Activated B cell treated with CpG ODN at 0.5 μM for 24 hours (primary cell): ENCODE measurements around the gene PIP5K1B. TPM values are rescaled to one million over a fixed set of nuclear protein-coding genes. Genes with fewer than 3 reads are reported as not detected.

Experiments
- ATAC-seq: fragments of 200-7000 bp; cut with Tn5 transposase; one replicate; pipeline ENCODE4 v1.10.0; 2021; ENCODE audit warnings: low read depth, mild to moderate bottlenecking, moderate library complexity
- CTCF ChIA-PET: fragments of 350-600 bp; sonication (Branson Sonifier 250); formaldehyde crosslinking; loops from one replicate; lab custom pipeline; 2021; ENCODE audit warnings: antibody characterized with exemption; lab: Charles Lee
- POLR2A ChIA-PET: fragments of 350-600 bp; sonication (Branson Sonifier 250); formaldehyde crosslinking; loops from one replicate; lab custom pipeline; 2021; ENCODE audit warnings: antibody characterized with exemption; lab: Charles Lee
- DNase-seq: peaks from one replicate; pipeline ENCODE4 v3.0.0; 2022
- H3K27ac Mint-ChIP-seq: one replicate; pipeline ENCODE4 v1.8.0; 2020; ENCODE audit warnings: mixed read lengths
- H3K27me3 Mint-ChIP-seq: one replicate; pipeline ENCODE4 v1.8.0; 2021; ENCODE audit warnings: mixed read lengths
- H3K36me3 Mint-ChIP-seq: one replicate; pipeline ENCODE4 v1.8.0; 2021; ENCODE audit warnings: low read depth, mixed read lengths
- H3K4me1 Mint-ChIP-seq: one replicate; pipeline ENCODE4 v1.8.0; 2021; ENCODE audit warnings: mixed read lengths
- H3K4me3 Mint-ChIP-seq: one replicate; pipeline ENCODE4 v1.8.0; 2020; ENCODE audit warnings: mild to moderate bottlenecking, mixed read lengths
- H3K9me3 Mint-ChIP-seq: one replicate; pipeline ENCODE4 v1.8.0; 2020; ENCODE audit warnings: mixed read lengths
- intact Hi-C: fragments of 100-400 bp; cut with micrococcal nuclease; formaldehyde crosslinking; loops from one replicate; pipeline ENCODE4 v1.15.1; 2024
- total RNA-seq: library from RNA; stranded (reverse); gene quantifications from 2 replicates; pipeline ENCODE4 v1.2.3, GENCODE V29; 2022
- TF ChIP-seq, protein P1 (sequence below): fragments of 200-600 bp; IDR thresholded peaks from one replicate; pipeline ENCODE4 v1.8.0; 2022; ENCODE audit warnings: antibody characterized with exemption, mild to moderate bottlenecking

PIP5K1B gene
- total RNA-seq, 1 donor from 2014 or later = 22.0 TPM

DNA sequence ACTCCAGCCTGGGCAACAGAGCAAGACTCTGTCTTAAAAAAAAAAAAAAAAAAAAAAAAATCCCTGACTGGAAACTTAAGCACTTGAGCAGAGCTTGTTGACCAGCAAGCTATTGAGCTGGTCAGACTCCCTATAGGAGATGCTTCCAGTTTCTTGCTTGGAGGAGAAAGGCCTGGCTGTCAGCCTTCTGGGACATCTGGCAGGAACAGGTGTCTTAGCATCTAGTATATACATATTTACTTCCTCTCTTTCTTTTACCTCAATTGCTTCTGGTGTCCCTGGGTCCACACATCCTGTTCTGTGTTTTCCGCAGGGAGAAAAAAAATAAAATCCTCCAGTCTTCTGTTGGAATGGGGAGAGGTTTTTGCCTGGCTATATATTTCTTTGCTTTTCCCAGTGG lies 248.7 kb downstream of the PIP5K1B start:
- no peaks in the 10 kb centered on the region for H3K9me3 Mint-ChIP-seq
- peaks cover 38% of the 10 kb centered on the region for H3K4me1 Mint-ChIP-seq
- H3K4me3 Mint-ChIP-seq = no peak overlapping the region
- H3K27ac Mint-ChIP-seq = no peak overlapping the region
- peaks cover 37% of the 10 kb centered on the region for H3K36me3 Mint-ChIP-seq
- ChIA-PET POLR2A (interaction anchor here (0.6 kb wide), 1 partner anchor 252 kb away, joined by 3 read pairs; no protein-coding TSS in a partner anchor), CTCF (no interaction called here)
- TF ChIP-seq, protein P1, sequence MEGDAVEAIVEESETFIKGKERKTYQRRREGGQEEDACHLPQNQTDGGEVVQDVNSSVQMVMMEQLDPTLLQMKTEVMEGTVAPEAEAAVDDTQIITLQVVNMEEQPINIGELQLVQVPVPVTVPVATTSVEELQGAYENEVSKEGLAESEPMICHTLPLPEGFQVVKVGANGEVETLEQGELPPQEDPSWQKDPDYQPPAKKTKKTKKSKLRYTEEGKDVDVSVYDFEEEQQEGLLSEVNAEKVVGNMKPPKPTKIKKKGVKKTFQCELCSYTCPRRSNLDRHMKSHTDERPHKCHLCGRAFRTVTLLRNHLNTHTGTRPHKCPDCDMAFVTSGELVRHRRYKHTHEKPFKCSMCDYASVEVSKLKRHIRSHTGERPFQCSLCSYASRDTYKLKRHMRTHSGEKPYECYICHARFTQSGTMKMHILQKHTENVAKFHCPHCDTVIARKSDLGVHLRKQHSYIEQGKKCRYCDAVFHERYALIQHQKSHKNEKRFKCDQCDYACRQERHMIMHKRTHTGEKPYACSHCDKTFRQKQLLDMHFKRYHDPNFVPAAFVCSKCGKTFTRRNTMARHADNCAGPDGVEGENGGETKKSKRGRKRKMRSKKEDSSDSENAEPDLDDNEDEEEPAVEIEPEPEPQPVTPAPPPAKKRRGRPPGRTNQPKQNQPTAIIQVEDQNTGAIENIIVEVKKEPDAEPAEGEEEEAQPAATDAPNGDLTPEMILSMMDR = no peak
- no peak for DNase-seq
- H3K27me3 Mint-ChIP-seq = no peaks in the 10 kb centered on the region
- intact Hi-C loops = no loop called here
- ATAC-seq = no peak

DNA sequence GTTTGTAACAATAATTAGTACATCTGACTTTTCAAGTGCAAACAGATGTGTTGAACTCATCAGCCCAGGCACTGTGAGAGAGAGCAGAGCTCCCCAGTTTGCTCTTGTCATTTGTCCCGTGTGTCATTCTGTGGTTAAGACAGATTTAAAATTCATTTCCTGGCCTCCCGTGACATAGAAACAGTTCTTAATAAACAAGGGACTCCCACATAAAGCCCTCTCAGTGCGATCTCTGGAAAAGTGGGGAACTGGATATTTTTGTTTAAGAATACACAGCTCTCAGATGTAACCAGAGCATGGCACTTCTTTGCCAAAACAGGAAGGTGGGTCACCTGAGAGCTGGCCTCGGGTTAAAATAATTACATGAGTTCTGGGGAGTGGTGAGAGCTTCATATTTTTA lies 250.3 kb downstream of the PIP5K1B start:
- Mint-ChIP-seq H3K27ac (no peak overlapping the region), H3K9me3 (no peaks in the 10 kb centered on the region), H3K4me3 (no peak overlapping the region), H3K27me3 (no peaks in the 10 kb centered on the region), H3K36me3 (peaks cover 38% of the 10 kb centered on the region), H3K4me1 (peaks cover 27% of the 10 kb centered on the region)
- ATAC-seq (no peak), DNase-seq (no peak)
- intact Hi-C loops = no loop called here
- TF ChIP-seq, protein P1 = no peak
- ChIA-PET CTCF (no interaction called here), POLR2A (no interaction called here)

DNA sequence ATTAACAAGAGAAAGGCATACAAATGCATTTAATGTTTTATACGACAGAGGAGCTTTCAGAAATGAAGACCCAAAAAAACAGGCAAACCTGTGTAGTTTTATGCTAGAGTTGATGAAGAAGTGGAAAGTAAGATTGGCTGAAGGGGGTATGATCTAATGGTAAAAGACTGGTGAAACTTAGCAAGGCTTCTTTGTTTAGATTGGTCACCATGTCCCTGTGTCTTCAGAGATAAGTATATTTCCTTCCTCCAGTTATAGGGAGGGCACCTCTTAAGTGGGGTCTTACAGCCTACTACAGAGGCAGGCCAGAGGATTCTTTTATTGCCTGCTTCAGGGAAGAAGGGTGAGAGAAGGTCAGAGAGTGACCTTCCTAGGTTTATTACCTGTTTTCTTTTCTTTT lies 252.4 kb downstream of the PIP5K1B start:
- peaks cover 47% of the 10 kb centered on the region for H3K36me3 Mint-ChIP-seq
- no peaks in the 10 kb centered on the region for H3K9me3 Mint-ChIP-seq
- DNase-seq (no peak), ATAC-seq (no peak)
- ChIA-PET CTCF (no interaction called here), POLR2A (interaction anchor here (0.7 to 1.0 kb wide), 2 partner anchors 10 to 17 kb away, joined by 3 to 4 read pairs; no protein-coding TSS in a partner anchor)
- H3K27me3 Mint-ChIP-seq = no peaks in the 10 kb centered on the region
- H3K27ac Mint-ChIP-seq = no peak overlapping the region
- intact Hi-C loops = no loop called here
- no peak overlapping the region for H3K4me3 Mint-ChIP-seq
- peaks cover 19% of the 10 kb centered on the region for H3K4me1 Mint-ChIP-seq
- TF ChIP-seq, protein P1 = no peak

DNA sequence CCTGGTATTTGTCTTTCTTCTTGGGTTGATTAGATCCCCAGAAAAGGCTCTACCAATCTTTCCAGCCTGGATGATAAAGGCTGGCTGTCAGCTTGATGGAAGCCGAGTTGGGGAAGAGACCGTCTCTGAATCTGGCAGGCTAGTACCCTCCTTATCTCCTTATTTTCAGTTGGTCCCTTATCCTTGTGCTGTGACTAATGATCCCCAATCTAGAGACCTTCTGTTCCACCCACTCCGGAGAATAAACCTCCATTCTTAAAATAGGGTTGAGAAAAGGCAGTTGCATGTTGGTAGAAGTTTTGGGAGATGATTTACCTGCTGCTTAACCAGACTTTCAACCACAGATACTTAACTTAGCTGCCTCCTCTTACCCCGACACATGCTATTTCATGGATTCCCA lies 256.5 kb downstream of the PIP5K1B start:
- H3K36me3 Mint-ChIP-seq = peaks cover 54% of the 10 kb centered on the region
- no peak overlapping the region for H3K4me3 Mint-ChIP-seq
- peaks cover 3% of the 10 kb centered on the region for H3K4me1 Mint-ChIP-seq
- intact Hi-C loops = no loop called here
- no peaks in the 10 kb centered on the region for H3K9me3 Mint-ChIP-seq
- no peaks in the 10 kb centered on the region for H3K27me3 Mint-ChIP-seq
- ATAC-seq (no peak), DNase-seq (no peak)
- POLR2A ChIA-PET = no interaction called here
- CTCF ChIA-PET = no interaction called here
- no peak overlapping the region for H3K27ac Mint-ChIP-seq
- TF ChIP-seq, protein P1 = no peak

DNA sequence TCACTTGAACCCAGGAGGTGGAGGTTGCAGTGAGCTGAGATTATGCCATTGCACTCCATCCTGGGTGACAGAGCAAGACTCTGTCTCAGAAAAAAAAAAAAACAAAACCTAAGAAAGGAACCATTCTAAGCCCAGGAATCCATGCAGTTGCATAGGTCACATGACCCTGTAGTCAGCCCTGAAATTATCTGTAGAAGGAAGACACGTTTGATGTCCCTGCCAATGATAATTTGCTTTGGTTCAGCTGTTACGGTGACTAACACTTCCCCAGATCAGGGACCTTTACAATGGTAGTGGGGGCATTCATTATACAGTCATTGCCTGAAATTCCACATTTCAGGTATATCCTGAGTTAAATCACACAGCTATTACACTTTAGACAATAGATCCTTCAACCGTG lies 258.4 kb downstream of the PIP5K1B start:
- H3K36me3 Mint-ChIP-seq = peaks cover 51% of the 10 kb centered on the region
- peaks cover 8% of the 10 kb centered on the region for H3K4me1 Mint-ChIP-seq
- POLR2A ChIA-PET = no interaction called here
- H3K27me3 Mint-ChIP-seq = no peaks in the 10 kb centered on the region
- ATAC-seq (no peak), DNase-seq (no peak)
- no peaks in the 10 kb centered on the region for H3K9me3 Mint-ChIP-seq
- H3K4me3 Mint-ChIP-seq = no peak overlapping the region
- no peak overlapping the region for H3K27ac Mint-ChIP-seq
- TF ChIP-seq, protein P1 = no peak
- intact Hi-C loops = no loop called here
- CTCF ChIA-PET = no interaction called here
